ENCODE data around the gene BMF. TPM values are rescaled to one million over a fixed set of nuclear protein-coding genes. Genes with fewer than 3 reads are reported as not detected.

The BMF gene
- total and polyA plus RNA-seq, 8 donors, result 2.2 to 11.7 (median 5.8) TPM

DNA sequence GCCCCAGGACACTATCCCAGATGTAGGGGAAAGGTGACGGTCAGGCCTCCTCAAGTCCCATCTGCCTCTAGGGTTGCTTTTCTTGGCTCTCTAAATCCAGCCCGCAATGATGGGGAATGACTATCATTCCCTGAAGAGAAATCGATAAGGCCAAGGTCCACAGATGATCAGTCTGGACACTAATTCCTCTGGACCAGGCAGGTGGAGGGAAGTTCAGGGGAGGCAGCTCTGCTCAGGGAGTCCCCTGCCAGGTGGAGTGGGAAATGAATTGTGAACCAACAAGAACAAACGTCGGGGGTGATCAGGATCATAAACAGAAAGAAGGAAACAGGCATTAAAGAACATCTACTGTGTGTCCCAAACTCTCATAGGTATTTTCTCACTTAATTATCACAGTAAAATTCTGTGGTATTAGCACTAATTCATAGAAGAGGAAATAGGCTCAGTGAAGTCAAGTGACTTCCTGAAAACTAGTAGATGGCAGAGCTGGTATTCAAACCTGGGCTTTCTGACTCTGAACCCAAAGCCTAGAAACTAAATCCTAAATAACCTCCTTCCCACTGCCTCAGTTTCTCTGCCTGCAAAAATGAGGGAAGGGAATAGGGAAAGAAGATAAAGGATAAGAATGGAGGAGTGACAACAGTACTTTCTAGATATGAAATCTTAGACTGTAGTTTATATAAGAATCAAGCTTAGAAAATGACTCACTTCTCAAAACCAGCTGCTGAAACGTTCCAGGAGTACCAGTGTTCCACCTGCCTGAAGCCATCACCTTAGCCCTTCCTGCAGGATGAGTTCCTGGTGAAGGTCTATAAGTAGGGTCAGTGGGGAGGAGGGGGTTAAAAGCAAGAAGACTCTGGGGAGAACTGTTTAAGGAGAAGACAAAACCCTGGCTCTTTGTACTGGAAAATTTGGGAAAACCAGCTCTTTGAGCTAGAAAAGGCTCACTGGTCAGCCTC, 7.5 kb downstream of the BMF start:
- WGBS, 5 donors, result 59 to 67% (median 65%) methylated on average over 6 of the region's 6 CpGs
- peak overlapping the region in 4 of 5 donors; percentile 90 to 94 (median 90) for H3K27ac ChIP-seq
- H3K4me1 ChIP-seq, result peaks cover 92 to 100% (median 100%) of the 10 kb centered on the region in 4 donors
- no peaks in the 10 kb centered on the region for H3K9me3 ChIP-seq
- H3K27me3 ChIP-seq, result no peaks in the 10 kb centered on the region
- intact Hi-C loops (cut with DNase I; ENCODE audit: low total_unique reads), result no loop called here
- no peaks in the 10 kb centered on the region for H3K36me3 ChIP-seq
- TF ChIP-seq POLR2AphosphoS5 (IDR thresholded peaks at IDR 0.05), result no peak
- TF ChIP-seq POLR2A (IDR thresholded peaks at IDR 0.05), result no peak
- no peak for TF ChIP-seq EP300 (IDR thresholded peaks at IDR 0.05)
- TF ChIP-seq CTCF (IDR thresholded peaks at IDR 0.05), result no peak
- no peak for DNase-seq
- H3K4me3 ChIP-seq, result no peak overlapping the region

- H3K36me3 ChIP-seq, result peaks cover 0 to under 1% (median 0%) of the 10 kb centered on the region in 4 donors
- H3K27me3 ChIP-seq, result no peaks in the 10 kb centered on the region
- H3K27ac ChIP-seq, result peak overlapping the region; percentile 18 to 94 (median 90)
- no peaks in the 10 kb centered on the region for H3K9me3 ChIP-seq
- peaks cover 86 to 100% (median 100%) of the 10 kb centered on the region in 4 donors for H3K4me1 ChIP-seq
- no peak overlapping the region for H3K4me3 ChIP-seq
- TF ChIP-seq POLR2A (IDR thresholded peaks at IDR 0.05) (no peak), CTCF (IDR thresholded peaks at IDR 0.05) (no peak), EP300 (IDR thresholded peaks at IDR 0.05) (no peak), POLR2AphosphoS5 (IDR thresholded peaks at IDR 0.05) (no peak)
- intact Hi-C loops (cut with DNase I; ENCODE audit: low total_unique reads), result no loop called here
- WGBS, 5 donors, result 78 to 85% (median 80%) methylated on average over 11 to 13 of the region's 13 CpGs
- peak in 1 of 2 donors; percentile 64 for DNase-seq
Observed at GRCh38 chr15:40100123-40100946, 8.3 kb downstream of the BMF start.

- intact Hi-C loops (cut with DNase I; ENCODE audit: low total_unique reads), result no loop called here
- peaks cover 75 to 99% (median 92%) of the 10 kb centered on the region in 4 donors for H3K4me1 ChIP-seq
Observed at GRCh38 chr15:40098489-40099261, 10.0 kb downstream of the BMF start.

More at GRCh38 chr15:40098489-40099261, 10.0 kb downstream of the BMF start:
- Histone ChIP-seq H3K36me3 (peaks cover 0 to 3% (median 0%) of the 10 kb centered on the region in 4 donors), H3K27me3 (no peaks in the 10 kb centered on the region), H3K27ac (peak overlapping the region; percentile 78 to 94 (median 90)), H3K9me3 (no peaks in the 10 kb centered on the region), H3K4me3 (peak overlapping the region in 1 of 4 donors; percentile 15)
- 2 to 7% (median 3%) methylated on average over 11 to 12 of the region's 12 CpGs for WGBS, 5 donors
- TF ChIP-seq POLR2A (IDR thresholded peaks at IDR 0.05), result no peak
- TF ChIP-seq POLR2AphosphoS5 (IDR thresholded peaks at IDR 0.05), result peak; percentile 65 to 76 (median 66)
- no peak for TF ChIP-seq CTCF (IDR thresholded peaks at IDR 0.05)
- no peak for TF ChIP-seq EP300 (IDR thresholded peaks at IDR 0.05)
- DNase-seq, result peak; percentile 82 to 97
